Right lobe of liver (tissue), 6 donors: ENCODE data around the gene RPL15. TPM values are rescaled to one million over a fixed set of nuclear protein-coding genes. Genes with fewer than 3 reads are reported as not detected.
A peak's percentile ranks its signal among the peaks of the same experiment; 100 is the strongest.

ENCODE experiments used
- ATAC-seq, 4 donors: fragments of 200-7000 bp; cut with Tn5 transposase; one replicate each; pipeline ENCODE4 v1.9.1; 2020; ENCODE audit warnings: mild to moderate bottlenecking in 4 of 4, moderate library complexity in 4 of 4
- DNase-seq, 3 donors: peaks; one replicate each; pipeline ENCODE4 v3.0.0-alpha.2; 2020
- H3K27ac ChIP-seq, 3 donors: fragments of 200-600 bp; one replicate each; pipeline ENCODE4 v1.8.0; 2022
- H3K27me3 ChIP-seq, 2 donors: fragments of 200-600 bp; one replicate each; pipeline ENCODE4 v1.8.0; 2022
- H3K36me3 ChIP-seq, 4 donors: fragments of 200-600 bp; sonication (generic) in 1 of 4; one replicate each; pipeline versions ENCODE4 v1.5.1 to v1.8.0; 2017 to 2022; ENCODE audit warnings: control low read depth in 1 of 4
- H3K4me1 ChIP-seq, 4 donors: fragments of 200-600 bp; sonication (generic) in 1 of 4; one replicate each; pipeline versions ENCODE4 v1.5.1 to v1.8.0; 2017 to 2022; ENCODE audit warnings: control low read depth in 1 of 4
- H3K4me3 ChIP-seq, 3 donors: fragments of 200-600 bp; one replicate each; pipeline ENCODE4 v1.8.0; 2022
- H3K9me3 ChIP-seq, 4 donors: fragments of 200-600 bp; sonication (generic) in 1 of 4; one replicate each; pipeline versions ENCODE4 v1.5.1 to v1.8.0; 2017 to 2022; ENCODE audit warnings: control low read depth in 1 of 4
- POLR2A ChIP-seq: fragments of 450-650 bp; IDR thresholded peaks from one replicate; pipeline ENCODE4 v1.6.1; 2017; ENCODE audit warnings: antibody characterized with exemption, mild to moderate bottlenecking
- WGBS: methylation state at CpG from one replicate; pipeline ENCODE4 v1.1.6; 2018; ENCODE audit warnings: low coverage, low lambda C conversion rate; ENCODE audit not compliant: insufficient coverage; ENCODE audit errors: missing lambda C conversion rate; 5-methylcytosine and 5-hydroxymethylcytosine counted together
- intact Hi-C, 2 donors: fragments of 100-400 bp; cut with DNase I; formaldehyde crosslinking; loops; one replicate each; pipeline versions ENCODE4 v1.11.2 to v1.14.1; 2022
- total RNA-seq, 6 experiments: library from RNA; depleted of rRNA in 2 of 6; stranded (reverse); fragments of >200 nt in 2 of 6; fragmentation: NEBNext Ultra II Directional in 3 of 6; extraction: Animal tissue kit (Norgen Biotek cat#: 25700) in 3 of 6; gene quantifications; one replicate each; pipeline versions ENCODE4 v1.1.0 to v1.2.4, GENCODE V29; 2016 to 2023
- TF ChIP-seq, protein P1 (sequence below), 4 donors: fragments of 200-600 bp in 3 of 4; fragments of 450-650 bp in 1 of 4; IDR thresholded peaks; one replicate each; pipeline versions ENCODE4 v1.5.1 to v1.8.0; 2016 to 2022; ENCODE audit warnings: antibody characterized with exemption in 4 of 4, mild to moderate bottlenecking in 2 of 4
- donor health status: DM: no; HTN: yes; CAD: no.
- donor health status: DM: no; HTN: no; CAD: no.
- donor health status: DM: no; HTN: no; CAD: no.
- donor health status: DM: no; HTN: yes; CAD: no.
- donor health status: DM: no; HTN: yes; CAD: no.

Gene RPL15
- total RNA-seq, 6 experiments from 2014 or later, result 572 to 932 (median 636) TPM

DNA sequence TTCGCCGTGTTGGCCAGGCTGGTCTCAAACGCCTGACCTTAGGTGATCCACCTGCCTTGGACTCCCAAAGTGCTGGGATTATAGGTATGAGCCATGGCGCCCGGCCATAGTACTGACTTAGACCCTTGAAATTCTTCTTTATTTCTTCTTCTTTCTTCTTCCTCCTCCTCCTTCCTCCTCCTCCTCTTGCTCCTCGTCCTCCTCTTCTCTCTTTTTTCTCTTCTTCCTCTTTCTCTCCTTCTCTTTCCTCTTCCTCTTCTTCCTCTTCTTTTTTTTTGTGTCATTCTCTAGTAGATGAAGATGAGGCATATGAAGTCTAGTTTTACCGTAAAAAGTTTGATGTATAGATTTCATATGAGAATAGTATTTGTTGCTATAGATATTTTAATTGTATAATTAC is 9.3 kb downstream of the RPL15 start:
- H3K9me3 ChIP-seq, result no peaks in the 10 kb centered on the region
- H3K27me3 ChIP-seq, result no peaks in the 10 kb centered on the region
- intact Hi-C loops, result no loop called here
- WGBS, result 87% methylated on average over 7 of the region's 7 CpGs
- no peak overlapping the region for H3K27ac ChIP-seq
- peaks cover 0 to 6% (median 0%) of the 10 kb centered on the region in 4 donors for H3K4me1 ChIP-seq
- DNase-seq (no peak), ATAC-seq (no peak)
- no peaks in the 10 kb centered on the region for H3K36me3 ChIP-seq
- no peak for TF ChIP-seq POLR2A
- TF ChIP-seq, protein P1, sequence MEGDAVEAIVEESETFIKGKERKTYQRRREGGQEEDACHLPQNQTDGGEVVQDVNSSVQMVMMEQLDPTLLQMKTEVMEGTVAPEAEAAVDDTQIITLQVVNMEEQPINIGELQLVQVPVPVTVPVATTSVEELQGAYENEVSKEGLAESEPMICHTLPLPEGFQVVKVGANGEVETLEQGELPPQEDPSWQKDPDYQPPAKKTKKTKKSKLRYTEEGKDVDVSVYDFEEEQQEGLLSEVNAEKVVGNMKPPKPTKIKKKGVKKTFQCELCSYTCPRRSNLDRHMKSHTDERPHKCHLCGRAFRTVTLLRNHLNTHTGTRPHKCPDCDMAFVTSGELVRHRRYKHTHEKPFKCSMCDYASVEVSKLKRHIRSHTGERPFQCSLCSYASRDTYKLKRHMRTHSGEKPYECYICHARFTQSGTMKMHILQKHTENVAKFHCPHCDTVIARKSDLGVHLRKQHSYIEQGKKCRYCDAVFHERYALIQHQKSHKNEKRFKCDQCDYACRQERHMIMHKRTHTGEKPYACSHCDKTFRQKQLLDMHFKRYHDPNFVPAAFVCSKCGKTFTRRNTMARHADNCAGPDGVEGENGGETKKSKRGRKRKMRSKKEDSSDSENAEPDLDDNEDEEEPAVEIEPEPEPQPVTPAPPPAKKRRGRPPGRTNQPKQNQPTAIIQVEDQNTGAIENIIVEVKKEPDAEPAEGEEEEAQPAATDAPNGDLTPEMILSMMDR (IDR thresholded peaks at IDR 0.05), result no peak
- H3K4me3 ChIP-seq, result no peak overlapping the region

- H3K4me3 ChIP-seq, result no peak overlapping the region
- TF ChIP-seq, protein P1 (IDR thresholded peaks at IDR 0.05), result peak in 2 of 4 donors; percentile 23 to 24
- no peak for TF ChIP-seq POLR2A
- ATAC-seq (peak; percentile 44 to 75 (median 58)), DNase-seq (no peak)
- no peaks in the 10 kb centered on the region for H3K36me3 ChIP-seq
- no peaks in the 10 kb centered on the region for H3K9me3 ChIP-seq
- peak overlapping the region in 1 of 3 donors; percentile 41 for H3K27ac ChIP-seq
- intact Hi-C loops, result no loop called here
- WGBS, result 73% methylated on average over 3 of the region's 3 CpGs
- H3K4me1 ChIP-seq, result peaks cover 0 to 6% (median 0%) of the 10 kb centered on the region in 4 donors
- H3K27me3 ChIP-seq, result no peaks in the 10 kb centered on the region
Measured at GRCh38 chr3:23926736-23927135, 9.8 kb downstream of the RPL15 start.

GRCh38 chr3:23928524-23928923 is 11.6 kb downstream of the RPL15 start:
- ATAC-seq (no peak), DNase-seq (no peak)
- no peaks in the 10 kb centered on the region for H3K36me3 ChIP-seq
- TF ChIP-seq POLR2A, result no peak
- TF ChIP-seq, protein P1 (IDR thresholded peaks at IDR 0.05), result no peak
- WGBS, result 81% methylated on average over 6 of the region's 8 CpGs
- no peaks in the 10 kb centered on the region for H3K9me3 ChIP-seq
- intact Hi-C loops, result no loop called here
- H3K27me3 ChIP-seq, result no peaks in the 10 kb centered on the region
- peaks cover 0 to 6% (median 0%) of the 10 kb centered on the region in 4 donors for H3K4me1 ChIP-seq
- H3K4me3 ChIP-seq, result no peak overlapping the region
- H3K27ac ChIP-seq, result no peak overlapping the region

- H3K9me3 ChIP-seq, result no peaks in the 10 kb centered on the region
- H3K4me3 ChIP-seq, result no peak overlapping the region
- H3K36me3 ChIP-seq, result no peaks in the 10 kb centered on the region
- H3K27ac ChIP-seq, result no peak overlapping the region
- no peaks in the 10 kb centered on the region for H3K27me3 ChIP-seq
- TF ChIP-seq POLR2A, result no peak
- TF ChIP-seq, protein P1 (IDR thresholded peaks at IDR 0.05), result no peak
- DNase-seq (no peak), ATAC-seq (no peak)
- intact Hi-C loops, result no loop called here
- peaks cover 0 to 6% (median 0%) of the 10 kb centered on the region in 4 donors for H3K4me1 ChIP-seq
- 64% methylated on average over 3 of the region's 3 CpGs for WGBS
Measured at GRCh38 chr3:23931597-23931996, 14.7 kb downstream of the RPL15 start.

DNA sequence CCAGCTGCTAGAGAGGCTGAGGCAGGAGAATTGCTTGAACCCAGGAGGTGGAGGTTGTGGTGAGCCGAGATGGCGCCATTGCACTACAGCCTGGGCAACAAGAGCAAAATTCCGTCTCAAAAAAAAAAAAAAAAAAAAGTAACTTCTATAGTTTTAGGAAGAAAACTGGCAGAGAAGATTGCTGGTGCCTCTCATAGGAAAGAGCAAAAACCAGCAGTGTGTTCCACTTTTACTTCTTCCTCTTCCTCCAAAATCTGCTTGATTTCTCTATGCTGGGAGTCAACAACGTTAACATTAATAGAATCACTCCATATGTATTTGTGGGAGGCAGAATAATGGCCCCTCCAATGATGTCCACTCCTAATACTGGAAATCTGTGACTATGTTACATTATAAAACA is 15.6 kb downstream of the RPL15 start:
- ATAC-seq (peak in 2 of 4 donors; percentile 19 to 28), DNase-seq (no peak)
- Histone ChIP-seq H3K36me3 (no peaks in the 10 kb centered on the region), H3K27ac (no peak overlapping the region), H3K4me1 (no peaks in the 10 kb centered on the region), H3K27me3 (no peaks in the 10 kb centered on the region), H3K9me3 (no peaks in the 10 kb centered on the region), H3K4me3 (no peak overlapping the region)
- 59% methylated on average over 2 of the region's 4 CpGs for whole genome bisulfite sequencing
- TF ChIP-seq POLR2A, result no peak
- TF ChIP-seq, protein P1 (IDR thresholded peaks at IDR 0.05), result no peak
- intact Hi-C loops, result no loop called here
